ENCODE measurements around the gene KARS1.

KARS1 gene

GRCh38 chr16:75617121-75617520, 30.3 kb downstream of the KARS1 start:
- TF ChIP-seq CTCF (IDR thresholded peaks at IDR 0.05; ENCODE audit: low read depth, low read length), result no peak
- no peak for DNase-seq (ENCODE audit: extremely low read depth, low read depth)

GRCh38 chr16:75616521-75617010, 30.9 kb downstream of the KARS1 start:
- no peak for DNase-seq (ENCODE audit: extremely low read depth, low read depth)
- no peak for TF ChIP-seq CTCF (IDR thresholded peaks at IDR 0.05; ENCODE audit: low read depth, low read length)

- DNase-seq (ENCODE audit: extremely low read depth, low read depth), result no peak
- no peak for TF ChIP-seq CTCF (IDR thresholded peaks at IDR 0.05; ENCODE audit: low read depth, low read length)
These were observed 31.8 kb downstream of the KARS1 start for GRCh38 chr16:75615619-75616018.

GRCh38 chr16:75614066-75614897, 33.2 kb downstream of the KARS1 start:
- no peak for TF ChIP-seq CTCF (IDR thresholded peaks at IDR 0.05; ENCODE audit: low read depth, low read length)
- no peak for DNase-seq (ENCODE audit: extremely low read depth, low read depth)

GRCh38 chr16:75606507-75606906, 41.0 kb downstream of the KARS1 start:
- no peak for TF ChIP-seq CTCF (IDR thresholded peaks at IDR 0.05; ENCODE audit: low read depth, low read length)
- DNase-seq (ENCODE audit: extremely low read depth, low read depth), result no peak

- no peak for TF ChIP-seq CTCF (IDR thresholded peaks at IDR 0.05; ENCODE audit: low read depth, low read length)
- no peak for DNase-seq (ENCODE audit: extremely low read depth, low read depth)
These were observed 44.2 kb downstream of the KARS1 start for GRCh38 chr16:75603241-75603640.

GRCh38 chr16:75599452-75600277, 47.8 kb downstream of the KARS1 start:
- TF ChIP-seq CTCF (IDR thresholded peaks at IDR 0.05; ENCODE audit: low read depth, low read length), result no peak
- DNase-seq (ENCODE audit: extremely low read depth, low read depth), result no peak

Measured in AG09319 (cell line).